Measurements from ENCODE around the gene DAB2IP.

DAB2IP gene

GRCh38 chr9:121818016-121818661, 166.7 kb downstream of the DAB2IP start:
- H3K79me2 ChIP-seq (ENCODE audit: control insufficient read depth, low read length) = no peaks in the 10 kb centered on the region
- H3K9me3 ChIP-seq (ENCODE audit: control insufficient read depth, insufficient read depth, low read length) = no peaks in the 10 kb centered on the region
- no peaks in the 10 kb centered on the region for H4K20me1 ChIP-seq (ENCODE audit: control insufficient read depth, insufficient read depth, low read depth, low read length)
- no peak overlapping the region for H3K27ac ChIP-seq (ENCODE audit: low read depth, low read length)
- H3F3A ChIP-seq (ENCODE audit: control insufficient read depth, insufficient read depth) = no peaks in the 10 kb centered on the region
- H3K4me3 ChIP-seq (ENCODE audit: low read length) = no peak overlapping the region
- no peak overlapping the region for H3K4me2 ChIP-seq (ENCODE audit: low read length)
- no peaks in the 10 kb centered on the region for H3K27me3 ChIP-seq (ENCODE audit: control insufficient read depth, low read length)
- no peaks in the 10 kb centered on the region for H3K9me2 ChIP-seq (replicated peaks; ENCODE audit: control insufficient read depth, low read length)
- H3K36me3 ChIP-seq (ENCODE audit: control insufficient read depth, low read length) = no peaks in the 10 kb centered on the region
- peaks cover 19% of the 10 kb centered on the region for H3K4me1 ChIP-seq (ENCODE audit: control insufficient read depth, low read length)
- TF ChIP-seq EZH2phosphoT487 (IDR thresholded peaks at IDR 0.05; ENCODE audit: borderline replicate concordance, low read length) = no peak
- TF ChIP-seq CTCF (IDR thresholded peaks at IDR 0.05; ENCODE audit: low read depth, low read length, poor library complexity, severe bottlenecking) = no peak

GRCh38 chr9:121818841-121819427, 167.5 kb downstream of the DAB2IP start:
- H3K4me3 ChIP-seq (ENCODE audit: low read length) = no peak overlapping the region
- no peaks in the 10 kb centered on the region for H3K9me2 ChIP-seq (replicated peaks; ENCODE audit: control insufficient read depth, low read length)
- TF ChIP-seq EZH2phosphoT487 (IDR thresholded peaks at IDR 0.05; ENCODE audit: borderline replicate concordance, low read length) (no peak), CTCF (IDR thresholded peaks at IDR 0.05; ENCODE audit: low read depth, low read length, poor library complexity, severe bottlenecking) (no peak)
- peaks cover 19% of the 10 kb centered on the region for H3K4me1 ChIP-seq (ENCODE audit: control insufficient read depth, low read length)
- no peaks in the 10 kb centered on the region for H3K79me2 ChIP-seq (ENCODE audit: control insufficient read depth, low read length)
- no peaks in the 10 kb centered on the region for H3K36me3 ChIP-seq (ENCODE audit: control insufficient read depth, low read length)
- no peaks in the 10 kb centered on the region for H4K20me1 ChIP-seq (ENCODE audit: control insufficient read depth, insufficient read depth, low read depth, low read length)
- no peaks in the 10 kb centered on the region for H3F3A ChIP-seq (ENCODE audit: control insufficient read depth, insufficient read depth)
- no peaks in the 10 kb centered on the region for H3K27me3 ChIP-seq (ENCODE audit: control insufficient read depth, low read length)
- H3K4me2 ChIP-seq (ENCODE audit: low read length) = no peak overlapping the region
- H3K27ac ChIP-seq (ENCODE audit: low read depth, low read length) = no peak overlapping the region
- no peaks in the 10 kb centered on the region for H3K9me3 ChIP-seq (ENCODE audit: control insufficient read depth, insufficient read depth, low read length)

- no peaks in the 10 kb centered on the region for H3K36me3 ChIP-seq (ENCODE audit: control insufficient read depth, low read length)
- no peaks in the 10 kb centered on the region for H3K27me3 ChIP-seq (ENCODE audit: control insufficient read depth, low read length)
- H3F3A ChIP-seq (ENCODE audit: control insufficient read depth, insufficient read depth) = no peaks in the 10 kb centered on the region
- peaks cover 19% of the 10 kb centered on the region for H3K4me1 ChIP-seq (ENCODE audit: control insufficient read depth, low read length)
- H3K27ac ChIP-seq (ENCODE audit: low read depth, low read length) = no peak overlapping the region
- H3K9me3 ChIP-seq (ENCODE audit: control insufficient read depth, insufficient read depth, low read length) = no peaks in the 10 kb centered on the region
- no peaks in the 10 kb centered on the region for H3K79me2 ChIP-seq (ENCODE audit: control insufficient read depth, low read length)
- no peak overlapping the region for H3K4me3 ChIP-seq (ENCODE audit: low read length)
- peak overlapping the region; percentile 46 for H3K4me2 ChIP-seq (ENCODE audit: low read length)
- H3K9me2 ChIP-seq (replicated peaks; ENCODE audit: control insufficient read depth, low read length) = no peaks in the 10 kb centered on the region
- no peaks in the 10 kb centered on the region for H4K20me1 ChIP-seq (ENCODE audit: control insufficient read depth, insufficient read depth, low read depth, low read length)
- TF ChIP-seq EZH2phosphoT487 (IDR thresholded peaks at IDR 0.05; ENCODE audit: borderline replicate concordance, low read length) = no peak
- no peak for TF ChIP-seq CTCF (IDR thresholded peaks at IDR 0.05; ENCODE audit: low read depth, low read length, poor library complexity, severe bottlenecking)
Measured at GRCh38 chr9:121819428-121820231, 168.2 kb downstream of the DAB2IP start.
